ENCODE measurements around the gene ANKRD9. TPM values are rescaled to one million over a fixed set of nuclear protein-coding genes. Genes with fewer than 3 reads are reported as not detected.
A peak's percentile ranks its signal among the peaks of the same experiment; 100 is the strongest.
"Not testable (repeated sequence)": the region's sequence is repeated elsewhere in the genome, so short reads cannot be mapped to it uniquely, and the experiment has no call there.

Gene ANKRD9
- total RNA-seq, 1 donor from 2014 or later, result 18.0 TPM

DNA sequence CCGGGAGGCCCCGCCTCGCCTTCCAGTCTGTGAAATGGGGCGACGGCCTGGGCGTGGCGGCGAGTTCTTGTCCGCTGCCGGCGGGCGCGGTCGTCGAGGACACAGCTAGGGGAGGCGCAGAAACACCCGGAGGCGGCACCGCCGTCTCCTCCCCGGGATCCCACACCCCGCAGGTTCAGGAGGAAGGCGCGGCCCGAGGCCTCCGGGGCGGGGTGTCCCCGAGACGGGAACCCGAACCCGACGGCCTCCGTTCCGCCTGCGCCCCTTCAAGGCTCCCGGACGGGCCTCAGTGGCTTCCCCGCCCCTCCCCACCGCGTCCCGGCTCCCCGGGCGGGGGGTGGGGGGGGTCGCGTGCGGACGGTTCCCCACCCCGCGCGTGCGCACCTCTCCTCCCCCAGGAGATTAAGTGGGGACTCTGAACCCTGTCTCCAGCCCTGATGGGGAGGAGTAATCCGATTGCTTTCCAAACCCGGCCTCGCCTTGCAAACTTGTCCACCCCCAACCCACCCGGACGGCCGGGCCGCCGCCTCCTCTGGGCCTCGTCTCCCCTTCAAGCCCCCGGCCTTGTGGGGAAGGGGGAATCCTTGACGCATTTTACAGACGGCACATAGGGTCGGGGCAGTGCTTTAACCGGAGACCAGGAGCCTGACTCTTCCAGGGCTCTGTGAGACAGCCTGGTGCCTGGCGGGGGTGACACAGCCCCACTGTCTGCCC lies 35.3 kb upstream of the ANKRD9 start:
- H3K9me3 Mint-ChIP-seq (ENCODE audit: low read depth), result no peaks in the 10 kb centered on the region
- peak overlapping the region; percentile 41 for H3K4me3 Mint-ChIP-seq (ENCODE audit: unreplicated experiment)
- peaks cover 12% of the 10 kb centered on the region for H3K27me3 Mint-ChIP-seq (ENCODE audit: low read depth)
- peaks cover 14% of the 10 kb centered on the region for H3K4me1 Mint-ChIP-seq (ENCODE audit: low read depth)
- no peaks in the 10 kb centered on the region for H3K36me3 Mint-ChIP-seq (ENCODE audit: low read depth)
- no peak overlapping the region for H3K27ac Mint-ChIP-seq (ENCODE audit: unreplicated experiment)
- DNase-seq (ENCODE audit: low spot score), result no peak
- TF ChIP-seq, protein P1, sequence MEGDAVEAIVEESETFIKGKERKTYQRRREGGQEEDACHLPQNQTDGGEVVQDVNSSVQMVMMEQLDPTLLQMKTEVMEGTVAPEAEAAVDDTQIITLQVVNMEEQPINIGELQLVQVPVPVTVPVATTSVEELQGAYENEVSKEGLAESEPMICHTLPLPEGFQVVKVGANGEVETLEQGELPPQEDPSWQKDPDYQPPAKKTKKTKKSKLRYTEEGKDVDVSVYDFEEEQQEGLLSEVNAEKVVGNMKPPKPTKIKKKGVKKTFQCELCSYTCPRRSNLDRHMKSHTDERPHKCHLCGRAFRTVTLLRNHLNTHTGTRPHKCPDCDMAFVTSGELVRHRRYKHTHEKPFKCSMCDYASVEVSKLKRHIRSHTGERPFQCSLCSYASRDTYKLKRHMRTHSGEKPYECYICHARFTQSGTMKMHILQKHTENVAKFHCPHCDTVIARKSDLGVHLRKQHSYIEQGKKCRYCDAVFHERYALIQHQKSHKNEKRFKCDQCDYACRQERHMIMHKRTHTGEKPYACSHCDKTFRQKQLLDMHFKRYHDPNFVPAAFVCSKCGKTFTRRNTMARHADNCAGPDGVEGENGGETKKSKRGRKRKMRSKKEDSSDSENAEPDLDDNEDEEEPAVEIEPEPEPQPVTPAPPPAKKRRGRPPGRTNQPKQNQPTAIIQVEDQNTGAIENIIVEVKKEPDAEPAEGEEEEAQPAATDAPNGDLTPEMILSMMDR (IDR thresholded peaks at IDR 0.05), result no peak

DNA sequence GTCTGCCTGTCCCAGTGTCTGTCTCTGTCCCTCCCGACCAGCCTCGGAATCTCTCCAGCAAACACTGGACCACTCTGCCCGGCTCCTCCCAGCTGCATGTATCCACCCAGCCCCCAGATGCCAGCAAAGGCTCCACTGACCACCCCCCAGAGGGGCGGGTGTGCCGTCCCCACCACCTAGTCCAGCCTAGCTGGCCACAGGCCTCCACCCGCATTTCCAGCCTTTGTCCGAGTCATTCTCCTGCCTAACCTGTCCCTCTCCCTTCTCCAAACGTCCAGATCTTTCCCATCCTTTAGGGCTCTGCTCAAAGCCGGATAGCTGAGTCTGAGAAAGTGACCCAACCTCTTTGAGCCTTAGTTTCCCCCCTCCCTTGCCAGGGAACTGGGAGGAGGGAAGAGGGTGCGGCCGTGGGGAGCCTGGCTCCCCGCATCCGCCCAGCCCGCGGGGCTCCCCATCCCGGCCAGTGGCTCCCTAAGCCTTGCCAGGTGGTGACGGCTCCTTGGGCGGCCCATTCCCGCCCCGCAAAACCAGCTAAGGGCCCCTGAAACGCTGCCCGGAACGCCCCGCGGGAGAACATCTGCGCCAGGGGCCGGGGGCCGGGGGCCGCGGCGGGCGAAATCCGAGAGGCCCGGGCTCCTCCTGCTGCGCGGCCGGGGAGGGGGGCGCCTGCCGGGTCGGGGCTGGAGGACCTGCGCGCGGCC lies 34.6 kb upstream of the ANKRD9 start:
- no peak overlapping the region for H3K4me3 Mint-ChIP-seq (ENCODE audit: unreplicated experiment)
- no peak for DNase-seq (ENCODE audit: low spot score)
- H3K27me3 Mint-ChIP-seq (ENCODE audit: low read depth), result peaks cover 12% of the 10 kb centered on the region
- peaks cover 14% of the 10 kb centered on the region for H3K4me1 Mint-ChIP-seq (ENCODE audit: low read depth)
- H3K27ac Mint-ChIP-seq (ENCODE audit: unreplicated experiment), result no peak overlapping the region
- TF ChIP-seq, protein P1 (IDR thresholded peaks at IDR 0.05), result no peak
- no peaks in the 10 kb centered on the region for H3K9me3 Mint-ChIP-seq (ENCODE audit: low read depth)
- H3K36me3 Mint-ChIP-seq (ENCODE audit: low read depth), result no peaks in the 10 kb centered on the region

DNA sequence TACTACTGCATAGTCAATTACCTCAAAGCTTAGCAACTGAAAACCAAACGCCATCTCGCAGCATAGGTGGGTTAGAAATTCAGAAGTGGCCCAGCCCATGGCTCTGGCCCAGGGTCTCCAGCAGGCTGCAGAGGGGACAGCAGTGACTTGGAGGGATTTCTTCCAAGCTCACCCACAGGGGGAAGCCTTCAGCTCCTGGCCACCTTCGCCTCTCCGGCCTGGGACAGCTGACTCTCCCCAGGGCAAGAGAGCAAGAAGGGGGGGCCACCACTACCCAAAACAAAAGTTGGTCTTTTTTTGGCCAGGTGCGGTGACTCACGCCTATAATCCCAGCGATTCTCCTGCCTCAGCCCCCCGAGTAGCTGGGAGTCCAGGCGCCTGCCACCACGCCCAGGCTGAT lies 32.2 kb upstream of the ANKRD9 start:
- H3K4me1 Mint-ChIP-seq (ENCODE audit: low read depth), result peaks cover 17% of the 10 kb centered on the region
- H3K9me3 Mint-ChIP-seq (ENCODE audit: low read depth), result no peaks in the 10 kb centered on the region
- DNase-seq (ENCODE audit: low spot score), result no peak
- H3K27ac Mint-ChIP-seq (ENCODE audit: unreplicated experiment), result no peak overlapping the region
- no peaks in the 10 kb centered on the region for H3K36me3 Mint-ChIP-seq (ENCODE audit: low read depth)
- TF ChIP-seq, protein P1 (IDR thresholded peaks at IDR 0.05), result no peak
- no peak overlapping the region for H3K4me3 Mint-ChIP-seq (ENCODE audit: unreplicated experiment)
- H3K27me3 Mint-ChIP-seq (ENCODE audit: low read depth), result peaks cover 12% of the 10 kb centered on the region

DNA sequence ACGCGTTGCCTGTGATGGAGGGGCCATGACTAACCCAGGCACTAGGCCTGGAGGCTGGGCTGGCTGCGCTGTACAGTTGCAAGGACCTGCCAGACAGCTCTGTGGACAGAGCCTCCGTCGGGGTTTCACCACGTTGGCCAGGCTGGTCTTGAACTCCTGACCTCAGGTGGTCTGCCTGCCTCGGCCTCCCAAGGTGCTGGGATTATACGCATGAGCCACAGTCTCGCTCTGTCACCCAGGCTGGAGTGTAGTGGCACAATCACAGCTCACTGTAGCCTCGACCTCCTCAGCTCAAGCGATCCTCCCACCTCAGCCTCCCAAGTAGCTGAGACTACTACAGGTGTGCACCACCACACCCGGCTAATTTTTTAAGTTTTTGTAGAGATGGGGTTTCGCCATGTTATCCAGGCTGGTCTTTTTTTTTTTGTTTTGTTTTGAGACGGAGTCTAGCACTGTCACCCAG lies 31.5 kb upstream of the ANKRD9 start:
- peaks cover 12% of the 10 kb centered on the region for H3K27me3 Mint-ChIP-seq (ENCODE audit: low read depth)
- not testable (repeated sequence) for H3K4me3 Mint-ChIP-seq (ENCODE audit: unreplicated experiment); H3K27ac Mint-ChIP-seq (ENCODE audit: unreplicated experiment)

DNA sequence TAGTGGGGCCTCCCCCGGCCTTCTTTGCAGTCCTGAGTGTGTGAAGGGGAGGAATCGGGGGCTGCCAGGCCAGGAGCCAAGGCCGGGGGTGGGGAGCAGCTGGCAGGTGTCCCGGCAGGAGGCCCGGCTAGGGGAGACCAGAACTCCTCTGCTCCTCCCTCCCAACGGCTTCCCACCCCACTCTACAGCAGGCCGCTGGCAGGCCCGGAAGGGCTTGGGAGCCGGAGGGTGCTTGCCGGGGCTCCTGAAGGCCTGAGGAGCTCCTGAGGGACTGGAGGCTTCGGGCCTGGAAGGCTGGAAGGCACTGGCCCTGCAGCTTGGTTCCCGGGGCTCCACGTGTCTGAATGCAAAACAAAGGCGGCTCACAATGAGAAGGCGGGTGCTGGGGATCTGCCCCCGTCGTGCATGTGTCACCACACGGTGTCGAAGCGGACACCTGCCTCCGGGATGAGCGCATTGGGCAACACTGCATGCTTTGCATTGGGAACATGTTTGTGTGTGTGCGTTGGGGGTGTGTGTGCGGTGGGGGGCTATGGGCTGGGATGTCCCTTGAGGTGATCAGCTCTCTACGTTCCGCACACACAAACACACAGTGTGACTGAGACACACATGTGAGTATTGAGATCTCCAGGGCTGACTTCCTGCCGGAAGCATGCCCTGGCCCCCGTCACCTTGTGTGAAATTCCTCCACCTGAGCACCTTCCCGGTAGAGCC lies 30.9 kb upstream of the ANKRD9 start:
- H3K27me3 Mint-ChIP-seq (ENCODE audit: low read depth), result peaks cover 7% of the 10 kb centered on the region
- TF ChIP-seq, protein P1 (IDR thresholded peaks at IDR 0.05), result no peak
- H3K4me1 Mint-ChIP-seq (ENCODE audit: low read depth), result peaks cover 12% of the 10 kb centered on the region
- no peak for DNase-seq (ENCODE audit: low spot score)
- H3K27ac Mint-ChIP-seq (ENCODE audit: unreplicated experiment), result no peak overlapping the region
- no peak overlapping the region for H3K4me3 Mint-ChIP-seq (ENCODE audit: unreplicated experiment)
- no peaks in the 10 kb centered on the region for H3K36me3 Mint-ChIP-seq (ENCODE audit: low read depth)
- no peaks in the 10 kb centered on the region for H3K9me3 Mint-ChIP-seq (ENCODE audit: low read depth)

More for the DNA sequence above, 31.5 kb upstream of the ANKRD9 start:
- peaks cover 17% of the 10 kb centered on the region for H3K4me1 Mint-ChIP-seq (ENCODE audit: low read depth)
- not testable (repeated sequence) for DNase-seq (ENCODE audit: low spot score); H3K36me3 Mint-ChIP-seq (ENCODE audit: low read depth); H3K9me3 Mint-ChIP-seq (ENCODE audit: low read depth)
